Left lung (tissue), 10 donors: ENCODE data around the gene SNRPA. TPM values are rescaled to one million over a fixed set of nuclear protein-coding genes. Genes with fewer than 3 reads are reported as not detected.
"Not testable (repeated sequence)": the region's sequence is repeated elsewhere in the genome, so short reads cannot be mapped to it uniquely, and the experiment has no call there.

Experiments
- ATAC-seq: fragments of 200-7000 bp; cut with Tn5 transposase; one replicate; pipeline ENCODE4 v1.9.1; 2020; ENCODE audit warnings: moderate library complexity
- DNase-seq, 4 donors: peaks; one replicate each; pipeline ENCODE4 v3.0.0-alpha.2; 2013 to 2020
- H3K27ac ChIP-seq, 2 donors: fragments of 200-600 bp; sonication (generic) in 1 of 2; one replicate each; pipeline versions ENCODE4 v1.5.0 to v1.8.0; 2020 to 2021
- H3K27me3 ChIP-seq, 2 donors: fragments of 200-600 bp; sonication (generic) in 1 of 2; one replicate each; pipeline versions ENCODE4 v1.5.0 to v1.8.0; 2020 to 2021
- H3K36me3 ChIP-seq, 2 donors: fragments of 200-600 bp; sonication (generic) in 1 of 2; one replicate each; pipeline versions ENCODE4 v1.5.0 to v1.8.0; 2020 to 2021
- H3K4me1 ChIP-seq, 2 donors: fragments of 200-600 bp; one replicate each; pipeline ENCODE4 v1.8.0; 2021
- H3K4me3 ChIP-seq, 2 donors: fragments of 200-600 bp; sonication (generic) in 1 of 2; one replicate each; pipeline versions ENCODE4 v1.5.0 to v1.8.0; 2020 to 2021; ENCODE audit warnings: mild to moderate bottlenecking in 1 of 2
- H3K9me3 ChIP-seq, 2 donors: fragments of 200-600 bp; sonication (generic) in 1 of 2; one replicate each; pipeline versions ENCODE4 v1.5.0 to v1.8.0; 2020 to 2021
- CTCF ChIP-seq, 2 donors: fragments of 200-600 bp; sonication (generic) in 1 of 2; IDR thresholded peaks; one replicate each; pipeline versions ENCODE4 v1.5.0 to v1.8.0; 2021; ENCODE audit warnings: antibody characterized with exemption in 2 of 2
- intact Hi-C, 2 donors: fragments of 100-400 bp; cut with DNase I; formaldehyde crosslinking; loops; one replicate each; pipeline versions ENCODE4 v1.11.2 to v1.14.2; 2022
- polyA plus RNA-seq, 6 donors: library from polyadenylated mRNA; unstranded; fragments of 120-200 nt; gene quantifications; one replicate each; pipeline ENCODE4 v1.2.1, GENCODE V29; 2013; ENCODE audit not compliant: insufficient read length in 6 of 6
- total RNA-seq, 2 donors: library from RNA; stranded (reverse); fragmentation: NEBNext Ultra II Directional; extraction: Animal tissue kit (Norgen Biotek cat#: 25700); gene quantifications; one replicate each; pipeline ENCODE4 v1.2.1, GENCODE V29; 2021
- donor health status: DM: no; HTN: yes; CAD: no.
- donor health status: DM: no; HTN: no; CAD: no.

SNRPA gene
- total and polyA plus RNA-seq, 8 donors = 46.1 to 126 (median 112) TPM

GRCh38 chr19:40777937-40778705 is 27.1 kb downstream of the SNRPA start, which contains the start of gene RAB4B:
TSS of gene RAB4B (plus strand) at chr19:40778247. CDS start at chr19:40778376, 129 bp downstream.
- intact Hi-C loops = no loop called here

GRCh38 chr19:40778706-40779284 is 27.8 kb downstream of the SNRPA start:
- H3K4me1 ChIP-seq = peaks cover 7 to 22% of the 10 kb centered on the region in 2 donors
- no peaks in the 10 kb centered on the region for H3K27me3 ChIP-seq
- no peaks in the 10 kb centered on the region for H3K9me3 ChIP-seq
- peak overlapping the region; percentile 96 to 98 for H3K27ac ChIP-seq
- DNase-seq = no peak
- TF ChIP-seq CTCF (IDR thresholded peaks at IDR 0.05) = no peak
- peak overlapping the region; percentile 59 to 74 for H3K4me3 ChIP-seq
- intact Hi-C loops = no loop called here
- H3K36me3 ChIP-seq = peaks cover 0 to 13% of the 10 kb centered on the region in 2 donors
- peak; percentile 2 for ATAC-seq

More at GRCh38 chr19:40777937-40778705, 27.1 kb downstream of the SNRPA start, which contains the start of gene RAB4B:
- H3K9me3 ChIP-seq = no peaks in the 10 kb centered on the region
- H3K27me3 ChIP-seq = no peaks in the 10 kb centered on the region
- peak within 1 kb of the TSS; percentile 96 to 98 for H3K27ac ChIP-seq
- ATAC-seq (peak; percentile 93), DNase-seq (peak; percentile 99 to 100 (median 100))
- TF ChIP-seq CTCF (IDR thresholded peaks at IDR 0.05) = no peak
- peaks cover 0 to 9% of the 10 kb centered on the region in 2 donors for H3K36me3 ChIP-seq
- peak within 1 kb of the TSS; percentile 59 to 74 for H3K4me3 ChIP-seq
- peaks cover 7 to 22% of the 10 kb centered on the region in 2 donors for H3K4me1 ChIP-seq

GRCh38 chr19:40780582-40780981 is 29.6 kb downstream of the SNRPA start:
- ATAC-seq (no peak), DNase-seq (no peak)
- Histone ChIP-seq H3K4me1 (peaks cover 7 to 22% of the 10 kb centered on the region in 2 donors), H3K4me3 (no peak overlapping the region), H3K36me3 (peaks cover 0 to 30% of the 10 kb centered on the region in 2 donors), H3K27ac (no peak overlapping the region), H3K9me3 (no peaks in the 10 kb centered on the region), H3K27me3 (no peaks in the 10 kb centered on the region)
- intact Hi-C loops = no loop called here
- TF ChIP-seq CTCF (IDR thresholded peaks at IDR 0.05) = no peak

GRCh38 chr19:40781140-40781539 is 30.1 kb downstream of the SNRPA start:
- Histone ChIP-seq H3K27me3 (no peaks in the 10 kb centered on the region), H3K4me1 (peaks cover 7 to 22% of the 10 kb centered on the region in 2 donors), H3K4me3 (no peak overlapping the region), H3K36me3 (peaks cover 0 to 31% of the 10 kb centered on the region in 2 donors), H3K27ac (no peak overlapping the region), H3K9me3 (no peaks in the 10 kb centered on the region)
- DNase-seq (no peak), ATAC-seq (no peak)
- TF ChIP-seq CTCF (IDR thresholded peaks at IDR 0.05) = no peak
- intact Hi-C loops = no loop called here

GRCh38 chr19:40783711-40784110 is 32.7 kb downstream of the SNRPA start:
- no peak for TF ChIP-seq CTCF (IDR thresholded peaks at IDR 0.05)
- intact Hi-C loops = no loop called here
- H3K36me3 ChIP-seq = peaks cover 0 to 55% of the 10 kb centered on the region in 2 donors
- peaks cover 0 to 11% of the 10 kb centered on the region in 2 donors for H3K4me1 ChIP-seq
- DNase-seq (peak in 1 of 4 donors; percentile 45), ATAC-seq (no peak)
- H3K4me3 ChIP-seq = no peak overlapping the region
- no peak overlapping the region for H3K27ac ChIP-seq
- no peaks in the 10 kb centered on the region for H3K9me3 ChIP-seq
- H3K27me3 ChIP-seq = no peaks in the 10 kb centered on the region

GRCh38 chr19:40784146-40784545 is 33.1 kb downstream of the SNRPA start:
- intact Hi-C loops, H3K27me3 ChIP-seq, H3K27ac ChIP-seq, H3K9me3 ChIP-seq, ATAC-seq, H3K4me1 ChIP-seq, DNase-seq, H3K4me3 ChIP-seq: not testable (repeated sequence)
- H3K36me3 ChIP-seq = peaks cover 0 to 58% of the 10 kb centered on the region in 2 donors
